ENCODE results near the gene GRK5. TPM values are rescaled to one million over a fixed set of nuclear protein-coding genes. Genes with fewer than 3 reads are reported as not detected.
A peak's percentile ranks its signal among the peaks of the same experiment; 100 is the strongest.

Gene GRK5
- total and polyA plus RNA-seq, 2 donors, result 23.8 to 27.0 TPM

DNA sequence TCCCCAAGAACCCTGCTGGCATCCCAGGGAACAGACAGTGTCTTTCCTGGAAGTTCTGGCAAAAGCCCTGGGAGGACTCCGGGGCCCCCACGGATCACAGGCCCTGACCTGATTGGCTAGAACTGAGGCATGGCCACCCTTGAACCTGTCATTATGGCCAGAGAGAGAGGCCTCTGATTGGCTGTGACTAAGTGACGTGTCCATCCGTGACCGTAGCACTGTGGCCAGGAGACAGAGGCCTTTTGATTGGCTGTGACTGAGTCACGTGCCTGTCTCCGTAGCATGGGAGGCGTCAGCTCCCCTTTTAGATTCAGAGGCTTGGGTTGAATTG is 171.3 kb downstream of the GRK5 start:
- H3K4me3 ChIP-seq (ENCODE audit: low read depth, low read length), result no peak overlapping the region
- no peak for DNase-seq (ENCODE audit: extremely low spot score)
- no peaks in the 10 kb centered on the region for H3K36me3 ChIP-seq (ENCODE audit: insufficient read depth)
- H3K27ac ChIP-seq (ENCODE audit: low read depth), result no peak overlapping the region
- WGBS, result 94% methylated on average over 8 of the region's 8 CpGs
- peaks cover 2% of the 10 kb centered on the region for H3K4me1 ChIP-seq (ENCODE audit: insufficient read depth)

DNA sequence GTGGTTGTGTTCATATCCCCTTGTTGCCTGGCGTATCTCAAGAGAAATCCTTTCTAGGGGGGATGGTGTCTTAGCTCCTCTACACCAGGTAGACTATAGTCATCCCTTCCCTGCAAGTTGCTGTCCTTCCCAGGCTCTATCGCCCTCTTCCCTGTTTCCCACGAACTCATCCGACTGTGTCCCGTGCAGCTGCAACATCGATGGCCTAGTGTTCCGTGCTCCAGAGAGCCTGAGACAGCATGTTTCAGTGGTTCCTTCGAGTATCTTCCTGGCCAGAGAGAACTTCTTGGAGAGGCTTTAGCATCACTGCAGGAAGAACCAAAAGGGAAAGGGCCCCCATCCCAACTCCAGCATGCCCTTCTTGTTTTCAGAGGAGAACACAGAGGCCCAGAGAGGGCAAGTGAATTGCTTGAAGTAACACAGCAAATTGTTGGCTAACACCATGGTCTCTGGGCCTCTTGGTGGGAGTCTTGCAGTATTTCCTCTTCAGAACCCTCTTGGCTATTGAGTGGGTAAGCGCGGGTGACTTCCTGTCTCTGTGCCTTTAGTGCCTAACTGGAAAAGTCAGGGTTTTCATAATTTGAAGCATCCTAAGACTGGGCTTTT is 172.2 kb downstream of the GRK5 start:
- Histone ChIP-seq H3K4me1 (ENCODE audit: insufficient read depth) (peaks cover 2% of the 10 kb centered on the region), H3K4me3 (ENCODE audit: low read depth, low read length) (no peak overlapping the region), H3K27ac (ENCODE audit: low read depth) (no peak overlapping the region), H3K36me3 (ENCODE audit: insufficient read depth) (no peaks in the 10 kb centered on the region)
- no peak for DNase-seq (ENCODE audit: extremely low spot score)
- 87% methylated on average over 10 of the region's 10 CpGs for WGBS

- no peak overlapping the region for H3K27ac ChIP-seq (ENCODE audit: low read depth)
- no peaks in the 10 kb centered on the region for H3K4me1 ChIP-seq (ENCODE audit: insufficient read depth)
- 88% methylated on average over 11 of the region's 11 CpGs for WGBS
- no peak overlapping the region for H3K4me3 ChIP-seq (ENCODE audit: low read depth, low read length)
- no peak for DNase-seq (ENCODE audit: extremely low spot score)
- no peaks in the 10 kb centered on the region for H3K36me3 ChIP-seq (ENCODE audit: insufficient read depth)
Measured at GRCh38 chr10:119383174-119383856, 175.9 kb downstream of the GRK5 start.

- 95% methylated on average over 5 of the region's 5 CpGs for WGBS
Measured at GRCh38 chr10:119384127-119384526, 176.8 kb downstream of the GRK5 start.

GRCh38 chr10:119386666-119387065 is 179.3 kb downstream of the GRK5 start:
- no peaks in the 10 kb centered on the region for H3K4me1 ChIP-seq (ENCODE audit: insufficient read depth)
- WGBS, result 96% methylated on average over 15 of the region's 15 CpGs
- H3K36me3 ChIP-seq (ENCODE audit: insufficient read depth), result no peaks in the 10 kb centered on the region
- H3K4me3 ChIP-seq (ENCODE audit: low read depth, low read length), result no peak overlapping the region
- no peak for DNase-seq (ENCODE audit: extremely low spot score)
- no peak overlapping the region for H3K27ac ChIP-seq (ENCODE audit: low read depth)

More at GRCh38 chr10:119384127-119384526, 176.8 kb downstream of the GRK5 start:
- H3K4me3 ChIP-seq (ENCODE audit: low read depth, low read length), result no peak overlapping the region
- no peak overlapping the region for H3K27ac ChIP-seq (ENCODE audit: low read depth)
- no peaks in the 10 kb centered on the region for H3K36me3 ChIP-seq (ENCODE audit: insufficient read depth)
- no peak for DNase-seq (ENCODE audit: extremely low spot score)
- no peaks in the 10 kb centered on the region for H3K4me1 ChIP-seq (ENCODE audit: insufficient read depth)

DNA sequence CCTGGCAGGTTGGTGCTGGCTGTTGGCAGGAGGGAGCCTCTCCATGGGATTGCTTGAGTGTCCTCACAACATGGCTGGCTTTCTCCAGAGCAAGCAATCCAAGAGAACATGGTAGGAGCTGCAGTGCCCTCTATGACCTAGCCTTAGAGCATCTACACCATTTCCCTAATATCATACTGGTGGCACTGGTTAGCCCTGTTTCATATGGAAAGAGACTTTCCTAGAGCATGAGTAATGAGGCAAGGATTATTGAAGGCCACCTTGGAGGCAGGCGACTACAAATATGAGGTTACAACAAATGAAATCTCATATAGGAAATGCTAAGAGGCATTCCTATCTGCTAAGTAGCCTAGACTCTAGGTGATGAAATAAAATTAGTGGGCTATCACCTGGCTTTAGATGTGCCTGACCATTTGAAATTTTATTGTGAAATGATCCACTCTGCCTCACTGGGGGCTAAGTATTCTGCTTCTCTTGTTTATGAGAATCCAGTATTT is 181.5 kb downstream of the GRK5 start:
- Histone ChIP-seq H3K4me3 (ENCODE audit: low read depth, low read length) (no peak overlapping the region), H3K27ac (ENCODE audit: low read depth) (no peak overlapping the region), H3K4me1 (ENCODE audit: insufficient read depth) (no peaks in the 10 kb centered on the region), H3K36me3 (ENCODE audit: insufficient read depth) (no peaks in the 10 kb centered on the region)
- 100% methylated on average over 1 of the region's 1 CpG for WGBS
- DNase-seq (ENCODE audit: extremely low spot score), result no peak

DNA sequence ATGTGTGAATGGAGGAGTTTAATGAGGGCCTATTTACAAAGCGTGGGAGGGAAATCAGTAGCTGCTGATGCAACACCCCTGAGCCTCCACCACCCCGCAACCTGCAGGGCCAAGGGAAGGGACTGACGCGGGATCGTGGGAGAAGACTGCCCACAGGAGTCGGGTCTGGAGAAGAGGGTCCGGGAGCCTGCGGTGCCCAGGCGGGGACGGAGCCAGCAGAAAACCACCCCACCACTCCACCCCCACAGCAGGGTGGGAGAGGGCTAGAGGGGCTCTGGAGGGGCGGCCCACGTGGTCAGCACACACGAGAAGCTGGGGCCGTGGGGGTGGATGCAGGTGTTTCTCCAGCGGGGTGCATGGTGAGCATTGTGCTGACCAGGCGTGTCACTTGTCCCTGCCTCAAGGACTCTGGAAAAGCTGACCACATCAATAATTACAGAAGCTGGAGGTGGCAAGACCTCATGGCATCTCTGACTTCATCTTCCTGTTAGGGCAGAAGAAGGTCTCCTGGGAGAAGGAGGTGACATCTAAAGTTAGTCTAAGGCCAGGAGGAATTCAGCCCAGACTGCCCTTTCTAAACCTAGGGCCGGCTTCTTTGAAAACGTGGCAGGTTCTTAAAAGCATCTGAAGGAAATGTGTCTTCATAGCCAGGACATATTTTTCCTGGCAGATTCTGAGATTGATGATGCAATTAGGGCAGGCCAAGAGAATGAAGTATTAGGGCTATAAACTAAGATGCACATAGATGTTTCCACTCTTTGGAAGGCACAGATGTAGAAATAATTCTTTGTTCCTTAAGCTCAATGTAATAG is 184.3 kb downstream of the GRK5 start:
- no peaks in the 10 kb centered on the region for H3K4me1 ChIP-seq (ENCODE audit: insufficient read depth)
- no peaks in the 10 kb centered on the region for H3K36me3 ChIP-seq (ENCODE audit: insufficient read depth)
- WGBS, result 88% methylated on average over 18 of the region's 18 CpGs
- H3K27ac ChIP-seq (ENCODE audit: low read depth), result no peak overlapping the region
- no peak for DNase-seq (ENCODE audit: extremely low spot score)
- no peak overlapping the region for H3K4me3 ChIP-seq (ENCODE audit: low read depth, low read length)

- Histone ChIP-seq H3K4me3 (ENCODE audit: low read depth, low read length) (no peak overlapping the region), H3K36me3 (ENCODE audit: insufficient read depth) (no peaks in the 10 kb centered on the region), H3K27ac (ENCODE audit: low read depth) (no peak overlapping the region), H3K4me1 (ENCODE audit: insufficient read depth) (no peaks in the 10 kb centered on the region)
- DNase-seq (ENCODE audit: extremely low spot score), result no peak
- 89% methylated on average over 13 of the region's 13 CpGs for WGBS
Measured at GRCh38 chr10:119393019-119393418, 185.6 kb downstream of the GRK5 start.

DNA sequence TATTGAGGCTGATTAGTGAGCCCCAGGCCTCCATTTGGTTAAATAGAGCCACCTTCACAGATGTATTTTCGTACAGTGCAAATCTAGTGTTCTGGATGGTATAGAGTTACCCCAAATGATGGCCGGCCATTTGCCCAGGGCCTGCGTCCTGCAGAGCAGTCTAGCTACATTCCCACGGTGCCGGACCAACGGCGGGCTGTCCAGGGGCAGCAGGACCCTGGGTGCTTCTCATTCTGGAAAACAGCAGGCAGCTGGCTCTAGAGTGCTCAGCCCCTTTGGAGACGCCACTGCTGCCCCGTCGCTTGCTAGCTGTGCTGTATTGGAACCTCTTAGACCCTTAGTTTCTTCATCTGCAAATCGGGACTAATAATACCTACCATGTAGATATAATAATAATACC is 186.1 kb downstream of the GRK5 start:
- 86% methylated on average over 11 of the region's 11 CpGs for WGBS
- H3K4me1 ChIP-seq (ENCODE audit: insufficient read depth), result no peaks in the 10 kb centered on the region
- no peaks in the 10 kb centered on the region for H3K36me3 ChIP-seq (ENCODE audit: insufficient read depth)
- no peak for DNase-seq (ENCODE audit: extremely low spot score)
- H3K4me3 ChIP-seq (ENCODE audit: low read depth, low read length), result no peak overlapping the region
- H3K27ac ChIP-seq (ENCODE audit: low read depth), result no peak overlapping the region

DNA sequence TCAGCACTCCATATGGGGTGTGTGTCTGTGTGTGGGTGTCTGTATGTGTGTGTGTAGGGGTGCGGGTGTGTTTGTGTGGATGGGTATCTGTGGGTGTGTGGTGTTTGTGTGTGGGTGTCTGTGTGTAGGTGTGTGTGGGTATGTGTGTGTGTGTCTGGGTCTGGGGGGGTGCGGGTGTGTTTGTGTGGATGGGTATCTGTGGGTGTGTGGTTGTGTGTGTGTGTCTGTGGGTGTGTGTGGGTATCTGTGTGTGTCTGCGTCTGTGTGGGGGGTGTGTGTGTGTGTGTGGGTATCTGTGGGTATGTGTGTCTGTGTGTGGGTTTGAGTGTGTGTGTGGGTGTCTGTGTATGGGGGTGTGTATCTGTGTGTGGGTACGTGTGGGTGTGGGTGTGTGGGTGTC is 186.5 kb downstream of the GRK5 start:
- Histone ChIP-seq H3K36me3 (ENCODE audit: insufficient read depth) (no peaks in the 10 kb centered on the region), H3K27ac (ENCODE audit: low read depth) (no peak overlapping the region), H3K4me1 (ENCODE audit: insufficient read depth) (no peaks in the 10 kb centered on the region), H3K4me3 (ENCODE audit: low read depth, low read length) (no peak overlapping the region)
- DNase-seq (ENCODE audit: extremely low spot score), result no peak
- whole genome bisulfite sequencing, result 98% methylated on average over 4 of the region's 4 CpGs

DNA sequence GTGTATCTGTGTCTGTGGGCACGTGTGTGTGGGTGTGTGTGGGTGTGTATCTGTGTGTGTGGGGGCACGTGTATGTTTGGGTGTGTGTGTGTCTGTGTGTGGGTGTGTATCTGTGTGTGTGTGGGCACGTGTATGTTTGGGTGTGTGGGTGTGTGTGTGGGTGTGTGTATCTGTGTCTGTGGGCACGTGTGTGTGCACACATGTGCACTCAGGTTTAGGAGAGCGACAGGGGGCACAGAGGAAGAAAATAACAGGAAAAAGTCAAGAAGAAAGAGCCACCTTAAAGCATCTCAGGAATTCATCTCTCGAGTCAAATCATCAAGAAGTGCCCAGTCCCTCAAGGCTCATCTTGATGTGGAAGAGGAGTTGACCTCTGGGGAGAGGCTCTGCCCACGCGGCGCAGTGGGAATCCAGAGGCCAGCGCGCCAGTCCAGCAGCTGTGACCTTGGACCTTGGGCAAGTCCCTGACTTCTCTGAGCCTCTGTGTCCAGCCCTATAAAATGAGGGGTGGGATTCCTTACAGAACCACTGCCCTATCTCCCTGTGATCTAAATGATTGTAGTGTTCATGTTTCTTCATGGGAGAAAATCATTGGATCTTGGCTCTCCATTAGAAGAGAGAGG is 187.4 kb downstream of the GRK5 start:
- no peak overlapping the region for H3K4me3 ChIP-seq (ENCODE audit: low read depth, low read length)
- H3K27ac ChIP-seq (ENCODE audit: low read depth), result peak overlapping the region; percentile 3
- no peaks in the 10 kb centered on the region for H3K36me3 ChIP-seq (ENCODE audit: insufficient read depth)
- no peak for DNase-seq (ENCODE audit: extremely low spot score)
- no peaks in the 10 kb centered on the region for H3K4me1 ChIP-seq (ENCODE audit: insufficient read depth)
- 82% methylated on average over 11 of the region's 11 CpGs for WGBS

DNA sequence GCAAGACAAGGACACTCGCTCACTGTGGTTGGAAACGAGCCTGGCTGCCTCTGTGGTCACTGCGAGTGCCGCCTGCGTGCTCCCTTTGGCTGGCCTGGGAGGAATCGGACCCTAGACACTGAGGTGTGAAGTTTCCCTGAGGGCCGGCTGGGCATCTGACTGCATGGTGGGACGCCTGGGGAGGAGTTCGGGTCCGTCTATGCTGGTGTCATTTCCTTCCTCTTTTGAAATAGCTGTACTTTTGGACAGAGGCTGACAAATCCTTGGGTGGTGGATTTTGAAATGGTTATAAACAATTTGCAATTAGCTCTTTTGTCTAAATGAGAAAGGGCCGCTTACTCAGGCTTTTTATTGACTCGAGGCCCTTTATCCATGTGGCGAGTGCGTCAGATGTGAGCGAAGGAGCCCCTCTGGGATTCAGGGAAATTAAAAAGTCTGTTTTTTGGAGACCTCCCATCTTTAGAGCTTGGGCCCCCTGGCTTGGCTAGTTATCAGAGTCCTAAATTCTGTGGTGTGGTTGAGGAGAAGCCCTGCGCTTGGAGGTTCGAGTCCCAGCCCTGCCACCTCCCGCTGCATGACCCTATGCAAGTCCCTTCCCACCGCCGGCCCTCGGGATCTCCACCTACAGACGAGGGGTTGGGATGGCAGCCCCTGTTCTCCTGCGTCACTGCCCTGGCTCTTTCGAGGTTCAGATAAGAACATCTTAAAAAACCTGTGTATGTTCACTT is 188.1 kb downstream of the GRK5 start:
- 81% methylated on average over 24 of the region's 24 CpGs for WGBS
- H3K4me3 ChIP-seq (ENCODE audit: low read depth, low read length), result no peak overlapping the region
- DNase-seq (ENCODE audit: extremely low spot score), result no peak
- H3K4me1 ChIP-seq (ENCODE audit: insufficient read depth), result no peaks in the 10 kb centered on the region
- no peak overlapping the region for H3K27ac ChIP-seq (ENCODE audit: low read depth)
- H3K36me3 ChIP-seq (ENCODE audit: insufficient read depth), result no peaks in the 10 kb centered on the region

- Histone ChIP-seq H3K27ac (ENCODE audit: low read depth) (no peak overlapping the region), H3K4me3 (ENCODE audit: low read depth, low read length) (no peak overlapping the region), H3K4me1 (ENCODE audit: insufficient read depth) (no peaks in the 10 kb centered on the region), H3K36me3 (ENCODE audit: insufficient read depth) (no peaks in the 10 kb centered on the region)
- DNase-seq (ENCODE audit: extremely low spot score), result no peak
- WGBS, result 80% methylated on average over 10 of the region's 10 CpGs
Measured at GRCh38 chr10:119396008-119396708, 188.8 kb downstream of the GRK5 start.
